Mesendoderm (in vitro differentiated cells): ENCODE measurements around the gene EML3.
"Not testable (repeated sequence)": the region's sequence is repeated elsewhere in the genome, so short reads cannot be mapped to it uniquely, and the experiment has no call there.

Source experiments
- DNase-seq: peaks from one replicate; pipeline ENCODE4 v3.0.0; 2013
- H2AK5ac ChIP-seq: 2 replicates; pipeline ENCODE4 v1.6.1; 2013; ENCODE audit warnings: low read length, inconsistent platforms
- H2BK120ac ChIP-seq: 2 replicates; pipeline ENCODE4 v1.6.1; 2013; ENCODE audit warnings: low read depth, mild to moderate bottlenecking, low read length, moderate library complexity, mixed read lengths
- H2BK15ac ChIP-seq: replicated peaks from 2 replicates; pipeline ENCODE4 v1.6.1; 2013; ENCODE audit warnings: low read depth, mild to moderate bottlenecking, moderate library complexity
- H2BK5ac ChIP-seq: 2 replicates; pipeline ENCODE4 v1.6.1; 2013; ENCODE audit warnings: low read length, inconsistent platforms
- H3K18ac ChIP-seq: 2 replicates; pipeline ENCODE4 v1.6.1; 2013; ENCODE audit warnings: mild to moderate bottlenecking, low read length, mixed read lengths
- H3K23ac ChIP-seq: one replicate; pipeline ENCODE4 v1.6.1; 2013; ENCODE audit warnings: low read length
- H3K27ac ChIP-seq: 2 replicates; pipeline ENCODE4 v1.5.1; 2013; ENCODE audit warnings: low read depth, mild to moderate bottlenecking, inconsistent platforms, low read length, moderate library complexity
- H3K27me3 ChIP-seq: 2 replicates; pipeline ENCODE4 v1.6.1; 2013; ENCODE audit warnings: low read length, control low read depth, mild to moderate bottlenecking, inconsistent platforms; ENCODE audit not compliant: insufficient read depth, poor library complexity
- H3K36me3 ChIP-seq: 2 replicates; pipeline ENCODE4 v1.6.1; 2013; ENCODE audit warnings: low read length, inconsistent platforms; ENCODE audit not compliant: control insufficient read depth, insufficient read depth
- H3K4ac ChIP-seq: one replicate; pipeline ENCODE4 v1.6.1; 2013; ENCODE audit warnings: low read depth, mild to moderate bottlenecking, low read length, moderate library complexity
- H3K4me1 ChIP-seq: 2 replicates; pipeline ENCODE4 v1.6.1; 2013; ENCODE audit warnings: low read depth, low read length, inconsistent platforms; ENCODE audit not compliant: control insufficient read depth
- H3K4me2 ChIP-seq: 2 replicates; pipeline ENCODE4 v1.6.1; 2013; ENCODE audit warnings: low read length
- H3K4me3 ChIP-seq: 2 replicates; pipeline ENCODE4 v1.5.1; 2013; ENCODE audit warnings: mild to moderate bottlenecking, low read length
- H3K56ac ChIP-seq: one replicate; pipeline ENCODE4 v1.6.1; 2013; ENCODE audit warnings: low read length
- H3K79me1 ChIP-seq: 2 replicates; pipeline ENCODE4 v1.6.1; 2013; ENCODE audit warnings: low read length, inconsistent platforms
- H3K79me2 ChIP-seq: 2 replicates; pipeline ENCODE4 v1.6.1; 2013; ENCODE audit warnings: mild to moderate bottlenecking, low read length; ENCODE audit not compliant: control insufficient read depth, insufficient read depth
- H3K9ac ChIP-seq: 2 replicates; pipeline ENCODE4 v1.6.1; 2013; ENCODE audit warnings: low read length, inconsistent platforms
- H4K5ac ChIP-seq: one replicate; pipeline ENCODE4 v1.6.1; 2013; ENCODE audit warnings: low read length
- H4K8ac ChIP-seq: one replicate; pipeline ENCODE4 v1.6.1; 2013; ENCODE audit warnings: low read depth, mild to moderate bottlenecking, control low read depth, low read length, moderate library complexity
- WGBS: extraction: QIAGEN DNeasy Blood & Tissue Kit; methylation state at CpG from one replicate; pipeline ENCODE4 v1.1.7; 2013; ENCODE audit warnings: low lambda C conversion rate, missing lambda C conversion rate; ENCODE audit not compliant: insufficient coverage; ENCODE audit errors: extremely low coverage; 5-methylcytosine and 5-hydroxymethylcytosine counted together

The EML3 gene

DNA sequence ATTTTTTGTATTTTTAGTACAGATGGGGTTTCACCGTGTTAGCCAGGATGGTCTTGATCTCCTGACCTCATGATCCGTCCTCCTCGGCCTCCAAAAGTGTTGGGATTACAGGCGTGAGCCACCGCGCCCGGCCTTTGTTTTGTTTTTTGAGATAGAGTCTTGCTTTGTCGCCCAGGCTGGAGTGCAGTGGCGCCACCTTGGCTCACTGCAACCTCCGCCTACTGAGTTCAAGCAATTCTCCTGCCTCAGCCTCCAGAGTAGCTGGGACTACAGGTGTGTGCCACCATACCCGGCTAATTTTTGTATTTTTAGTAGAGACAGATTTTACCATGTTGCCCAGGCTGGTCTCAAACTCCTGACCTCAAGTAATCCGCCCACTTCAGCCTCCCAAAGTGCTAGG is 37.7 kb upstream of the EML3 start:
- H3K27me3 ChIP-seq, H3K56ac ChIP-seq, H2BK120ac ChIP-seq, H3K4me2 ChIP-seq, H3K18ac ChIP-seq, H4K8ac ChIP-seq, H4K5ac ChIP-seq, H3K27ac ChIP-seq, H3K4me3 ChIP-seq, DNase-seq, H2BK5ac ChIP-seq, H3K9ac ChIP-seq, H3K4ac ChIP-seq, H3K36me3 ChIP-seq, H3K23ac ChIP-seq, H3K4me1 ChIP-seq, H2BK15ac ChIP-seq, H2AK5ac ChIP-seq: not testable (repeated sequence)
- peaks cover 16% of the 10 kb centered on the region for H3K79me1 ChIP-seq
- H3K79me2 ChIP-seq, result peaks cover 20% of the 10 kb centered on the region
- WGBS, result no CpG with 5 or more reads among the region's 12 CpGs

DNA sequence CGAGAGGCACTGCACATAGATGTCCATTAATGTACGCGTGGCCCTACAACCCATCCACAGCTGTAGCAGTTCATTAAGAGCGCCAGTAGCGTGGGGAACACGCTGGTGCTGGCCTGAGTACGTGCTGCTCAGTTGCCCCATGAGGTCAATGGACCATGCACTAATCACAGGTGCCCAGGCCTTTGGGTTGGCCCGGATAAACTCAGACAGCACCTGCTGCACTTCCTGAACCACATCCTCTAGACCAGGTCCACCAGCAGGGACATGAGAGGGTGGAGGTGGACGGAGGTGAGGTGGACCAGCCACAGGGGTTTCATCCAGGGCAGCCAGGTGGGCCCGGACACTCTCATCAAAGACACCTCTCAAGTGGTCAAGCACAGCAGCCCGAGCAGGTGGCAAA is 36.9 kb upstream of the EML3 start:
- no peak overlapping the region for H3K23ac ChIP-seq
- H3K9ac ChIP-seq, result no peak overlapping the region
- H4K5ac ChIP-seq, result no peak overlapping the region
- H3K4ac ChIP-seq, result no peak overlapping the region
- H3K79me1 ChIP-seq, result peaks cover 20% of the 10 kb centered on the region
- no peak overlapping the region for H2BK5ac ChIP-seq
- no peak overlapping the region for H4K8ac ChIP-seq
- no peak overlapping the region for H2AK5ac ChIP-seq
- H3K27ac ChIP-seq, result no peak overlapping the region
- peaks cover 6% of the 10 kb centered on the region for H3K36me3 ChIP-seq
- no peak overlapping the region for H2BK120ac ChIP-seq
- DNase-seq, result no peak
- H3K4me3 ChIP-seq, result no peak overlapping the region
- peaks cover 26% of the 10 kb centered on the region for H3K79me2 ChIP-seq
- peaks cover 2% of the 10 kb centered on the region for H3K4me1 ChIP-seq
- H3K18ac ChIP-seq, result no peak overlapping the region
- H3K4me2 ChIP-seq, result no peak overlapping the region
- WGBS, result no CpG with 5 or more reads among the region's 11 CpGs
- peaks cover 3% of the 10 kb centered on the region for H3K27me3 ChIP-seq
- no peak overlapping the region for H3K56ac ChIP-seq
- H2BK15ac ChIP-seq, result no peak overlapping the region

GRCh38 chr11:62648967-62649364 is 36.4 kb upstream of the EML3 start:
- Histone ChIP-seq H3K36me3 (peaks cover 8% of the 10 kb centered on the region), H2BK5ac (no peak overlapping the region), H4K8ac (no peak overlapping the region), H3K27me3 (peaks cover 3% of the 10 kb centered on the region), H3K23ac (no peak overlapping the region), H2BK120ac (no peak overlapping the region), H2AK5ac (no peak overlapping the region), H3K56ac (no peak overlapping the region), H3K27ac (no peak overlapping the region), H3K4me1 (peaks cover 2% of the 10 kb centered on the region), H2BK15ac (no peak overlapping the region), H3K79me1 (peaks cover 25% of the 10 kb centered on the region), H3K18ac (no peak overlapping the region), H3K4me2 (no peak overlapping the region), H3K79me2 (peaks cover 31% of the 10 kb centered on the region), H3K4me3 (no peak overlapping the region), H3K9ac (no peak overlapping the region), H3K4ac (no peak overlapping the region), H4K5ac (no peak overlapping the region)
- DNase-seq, result no peak
- no CpG with 5 or more reads among the region's 11 CpGs for WGBS

DNA sequence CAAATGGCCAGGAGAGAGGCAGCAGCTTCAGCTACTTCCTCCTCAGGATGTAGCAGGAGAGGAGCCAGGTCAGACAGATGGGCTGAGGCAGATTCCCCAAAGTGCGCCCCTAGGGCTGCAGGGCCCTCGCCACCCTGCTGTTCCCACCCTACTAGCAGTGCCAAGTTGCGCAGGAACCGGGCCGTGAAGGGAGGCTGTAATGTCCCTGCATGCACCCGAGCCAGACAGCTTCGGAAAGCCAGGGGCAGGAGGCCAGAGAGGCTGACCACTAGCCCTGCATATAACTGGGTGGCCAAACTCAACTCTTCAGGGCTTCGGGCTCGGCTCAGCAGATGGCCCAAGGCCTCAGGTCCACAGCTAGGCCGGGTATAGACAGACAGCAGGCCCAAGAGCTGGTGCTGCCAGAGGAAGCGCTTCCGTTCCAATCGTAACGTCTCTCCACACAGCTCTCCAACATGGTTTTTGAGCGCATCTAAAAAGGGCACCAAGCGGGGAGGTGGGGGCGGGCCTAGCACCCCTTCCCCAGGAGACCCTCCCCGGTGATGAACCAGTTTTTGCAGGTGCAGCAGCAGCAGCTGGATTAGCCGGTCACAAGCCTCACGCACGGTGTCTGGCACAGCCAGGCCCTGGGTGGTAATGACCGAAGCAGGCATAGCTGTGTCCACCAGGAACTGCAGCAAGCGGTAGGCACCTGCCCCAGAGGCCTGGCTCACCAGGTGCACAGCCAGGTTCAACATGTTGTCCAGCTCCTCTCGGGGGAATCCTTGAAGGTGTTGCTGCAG is 35.8 kb upstream of the EML3 start:
- H3K9ac ChIP-seq, result no peak overlapping the region
- H3K4me2 ChIP-seq, result no peak overlapping the region

GRCh38 chr11:62647609-62648005 is 35.0 kb upstream of the EML3 start:
- Histone ChIP-seq H3K4me3 (no peak overlapping the region), H3K23ac (no peak overlapping the region), H3K27me3 (peaks cover 3% of the 10 kb centered on the region), H3K9ac (no peak overlapping the region), H2AK5ac (no peak overlapping the region), H3K56ac (peak overlapping the region; percentile 56), H2BK5ac (no peak overlapping the region), H2BK120ac (no peak overlapping the region), H3K4me1 (peaks cover 2% of the 10 kb centered on the region), H2BK15ac (no peak overlapping the region), H4K8ac (no peak overlapping the region), H4K5ac (no peak overlapping the region), H3K36me3 (peaks cover 10% of the 10 kb centered on the region), H3K27ac (no peak overlapping the region), H3K79me1 (peaks cover 25% of the 10 kb centered on the region), H3K79me2 (peaks cover 30% of the 10 kb centered on the region), H3K18ac (no peak overlapping the region), H3K4ac (no peak overlapping the region), H3K4me2 (no peak overlapping the region)
- no CpG with 5 or more reads among the region's 6 CpGs for WGBS
- no peak for DNase-seq

More for the DNA sequence above, 35.8 kb upstream of the EML3 start:
- H3K56ac ChIP-seq, result no peak overlapping the region
- H3K4me3 ChIP-seq, result no peak overlapping the region
- peaks cover 25% of the 10 kb centered on the region for H3K79me1 ChIP-seq
- H4K5ac ChIP-seq, result no peak overlapping the region
- no peak overlapping the region for H2AK5ac ChIP-seq
- WGBS, result no CpG with 5 or more reads among the region's 24 CpGs
- H3K23ac ChIP-seq, result no peak overlapping the region
- no peak overlapping the region for H3K18ac ChIP-seq
- no peak overlapping the region for H2BK5ac ChIP-seq
- H2BK120ac ChIP-seq, result no peak overlapping the region
- peaks cover 2% of the 10 kb centered on the region for H3K4me1 ChIP-seq
- H3K79me2 ChIP-seq, result peaks cover 31% of the 10 kb centered on the region
- H2BK15ac ChIP-seq, result no peak overlapping the region
- H4K8ac ChIP-seq, result no peak overlapping the region
- no peak overlapping the region for H3K27ac ChIP-seq
- H3K4ac ChIP-seq, result no peak overlapping the region
- H3K36me3 ChIP-seq, result peaks cover 8% of the 10 kb centered on the region
- DNase-seq, result no peak
- H3K27me3 ChIP-seq, result peaks cover 3% of the 10 kb centered on the region
